Stimulated activated naive CD4-positive, alpha-beta T cell (primary cell): ENCODE measurements around the gene SUN5.
"Not testable (repeated sequence)": the region's sequence is repeated elsewhere in the genome, so short reads cannot be mapped to it uniquely, and the experiment has no call there.

Source experiments
- DNase-seq, 6 experiments: peaks; one replicate each; lab custom pipeline; 2025; lab: John Stamatoyannopoulos, UW

Gene SUN5, protein sequence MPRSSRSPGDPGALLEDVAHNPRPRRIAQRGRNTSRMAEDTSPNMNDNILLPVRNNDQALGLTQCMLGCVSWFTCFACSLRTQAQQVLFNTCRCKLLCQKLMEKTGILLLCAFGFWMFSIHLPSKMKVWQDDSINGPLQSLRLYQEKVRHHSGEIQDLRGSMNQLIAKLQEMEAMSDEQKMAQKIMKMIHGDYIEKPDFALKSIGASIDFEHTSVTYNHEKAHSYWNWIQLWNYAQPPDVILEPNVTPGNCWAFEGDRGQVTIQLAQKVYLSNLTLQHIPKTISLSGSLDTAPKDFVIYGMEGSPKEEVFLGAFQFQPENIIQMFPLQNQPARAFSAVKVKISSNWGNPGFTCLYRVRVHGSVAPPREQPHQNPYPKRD

GRCh38 chr20:33004141-33004751 lies at the start of gene SUN5:
TSS of gene SUN5 (minus strand) at chr20:33004433. CDS start at chr20:33004340, 93 bp downstream.
- DNase-seq: no peak

DNA sequence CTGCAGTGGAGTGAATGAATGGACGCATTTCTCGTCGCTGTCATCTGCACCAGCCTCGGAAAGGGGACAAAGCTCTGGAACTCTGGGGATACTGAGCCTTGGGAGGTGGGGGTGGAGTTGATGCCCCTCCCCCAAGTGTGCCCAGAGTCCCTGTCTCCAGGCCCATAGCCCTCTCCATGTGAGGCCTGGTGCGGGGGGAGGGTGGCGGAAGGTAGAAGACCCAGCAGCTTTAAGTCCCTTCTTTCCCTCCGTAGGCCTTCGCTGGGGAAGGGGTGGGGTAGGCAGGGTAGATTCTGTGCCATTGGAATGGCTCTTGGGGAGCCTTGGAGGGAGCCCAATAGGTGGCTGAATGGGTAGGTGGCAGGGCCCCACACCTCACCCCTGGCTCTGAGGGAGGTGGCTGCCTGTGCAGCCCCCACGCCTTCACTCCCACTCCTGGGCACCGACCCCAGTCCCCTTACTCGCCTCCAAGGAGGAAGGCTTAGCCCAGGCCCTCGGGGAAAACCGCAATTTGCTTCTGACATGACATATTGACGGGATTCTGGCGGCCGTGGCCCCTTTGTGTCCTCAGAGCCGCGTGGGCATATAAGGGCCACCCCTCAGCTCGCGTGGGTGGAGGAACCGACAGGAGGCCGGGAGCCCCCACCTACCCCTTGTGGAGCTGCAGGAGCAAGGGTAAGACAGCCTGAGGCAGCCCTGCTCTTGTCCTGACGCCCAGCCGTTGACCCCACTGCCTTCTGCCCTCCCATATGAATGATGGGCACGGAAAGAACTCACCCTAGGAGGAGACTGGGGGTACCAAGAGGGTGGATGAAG lies 49.3 kb upstream of the SUN5 start, which contains the start of gene BPIFB3:
TSS of gene BPIFB3 (plus strand) at position 613 of the 816 bp plus-strand sequence. CDS start 1,533 bp downstream, outside the sequence.
- DNase-seq: no peak

- DNase-seq: no peak
Observed at GRCh38 chr20:33051333-33051732, 47.1 kb upstream of the SUN5 start.

DNA sequence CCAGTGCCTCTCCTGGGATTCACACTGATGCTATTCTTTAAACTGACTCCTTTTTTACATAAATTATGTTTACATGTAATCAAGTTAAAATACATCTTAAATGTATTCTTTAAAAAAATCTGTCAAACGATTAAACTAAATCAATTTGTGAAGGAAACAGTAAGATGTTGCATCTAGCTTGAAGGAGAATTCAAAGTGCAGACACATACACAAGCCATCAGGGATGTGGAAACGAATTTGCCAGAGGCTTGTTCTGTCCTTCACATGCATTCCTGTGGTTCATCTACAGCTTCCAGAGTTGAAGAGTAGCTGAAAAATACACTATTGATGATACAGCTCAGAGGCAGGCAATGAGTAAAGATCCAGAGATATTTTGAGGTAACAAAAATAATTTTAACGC lies 42.2 kb upstream of the SUN5 start:
- DNase-seq: no peak

GRCh38 chr20:33045129-33045721 lies 41.0 kb upstream of the SUN5 start:
- not testable (repeated sequence) for DNase-seq

- DNase-seq: no peak
Observed at GRCh38 chr20:33043731-33044181, 39.5 kb upstream of the SUN5 start.

DNA sequence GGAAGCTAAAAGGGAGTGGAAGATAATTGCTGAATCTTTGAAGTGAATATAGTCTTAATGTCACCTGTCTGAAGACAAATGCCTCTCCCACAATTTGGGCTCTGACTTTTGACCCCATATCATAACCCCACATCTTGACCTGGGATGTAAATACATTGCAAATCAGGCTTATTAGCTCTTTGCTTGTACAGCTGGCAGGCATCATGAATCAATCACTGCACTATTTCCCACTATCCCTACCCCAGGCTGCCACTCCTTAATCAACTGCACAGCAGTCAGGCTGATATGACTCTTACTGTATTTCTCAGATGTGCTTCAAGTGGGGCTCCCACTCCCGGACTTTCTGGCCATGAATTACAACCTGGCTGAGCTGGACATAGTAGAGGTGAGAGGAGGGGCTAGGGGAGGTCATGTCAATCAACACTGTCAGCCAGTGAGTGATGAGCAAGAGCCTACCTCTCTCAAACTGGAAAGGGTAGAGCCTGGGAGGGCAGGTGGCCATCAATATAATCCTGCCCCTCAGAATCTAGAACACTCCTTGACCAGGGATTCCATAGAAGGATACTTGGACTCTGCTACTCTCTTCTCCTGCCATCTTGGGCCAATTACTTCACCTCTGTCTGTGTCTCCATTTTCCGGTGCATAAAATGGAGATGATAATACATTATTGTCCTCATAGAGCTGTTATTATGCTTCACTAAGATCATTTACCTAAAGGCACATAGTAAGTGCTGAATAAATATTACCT lies 38.9 kb upstream of the SUN5 start:
- no peak for DNase-seq

GRCh38 chr20:33042430-33042829 lies 38.2 kb upstream of the SUN5 start:
- DNase-seq: no peak

DNA sequence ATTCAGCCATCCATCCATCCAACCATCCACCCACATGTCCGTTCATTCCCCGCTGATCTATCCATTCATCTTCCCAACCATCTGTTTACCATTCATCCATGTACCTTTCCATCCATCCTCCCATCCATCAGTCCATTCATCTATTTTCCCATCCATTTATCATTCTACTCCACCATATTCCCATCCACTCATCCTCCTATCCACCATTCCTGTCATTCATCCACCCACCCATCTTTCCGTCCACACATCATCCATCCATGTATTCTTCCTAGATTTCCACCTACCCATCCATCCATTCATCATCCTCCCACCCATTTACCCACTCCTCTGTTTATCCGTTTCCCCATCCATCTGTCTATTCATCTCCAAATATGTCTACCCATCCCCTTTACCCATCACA lies 34.0 kb upstream of the SUN5 start:
- no peak for DNase-seq

- no peak for DNase-seq
Observed at GRCh38 chr20:33037456-33037855, 33.2 kb upstream of the SUN5 start.

GRCh38 chr20:33034901-33035492 lies 30.8 kb upstream of the SUN5 start:
- no peak for DNase-seq

GRCh38 chr20:33034115-33034514 lies 29.9 kb upstream of the SUN5 start:
- DNase-seq: no peak

DNA sequence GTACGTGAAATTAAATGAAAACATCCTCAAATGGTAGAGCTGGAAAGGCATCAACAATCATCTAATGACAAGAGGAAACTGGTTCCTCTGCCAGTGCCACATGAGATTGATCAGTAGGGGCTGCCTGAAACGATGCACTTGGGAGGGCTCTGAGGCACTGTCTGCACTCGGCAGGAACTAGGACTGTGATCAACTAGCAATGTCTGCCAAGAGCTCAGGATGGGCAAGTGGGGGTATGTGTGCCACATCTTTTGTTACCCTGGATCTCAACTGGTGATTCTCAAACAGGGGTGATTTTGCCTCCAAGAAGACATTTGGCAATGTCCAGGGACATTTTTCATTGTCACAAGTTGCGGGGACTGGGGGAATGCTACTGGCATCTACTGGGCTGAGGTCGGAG lies 29.1 kb upstream of the SUN5 start:
- DNase-seq: no peak

DNA sequence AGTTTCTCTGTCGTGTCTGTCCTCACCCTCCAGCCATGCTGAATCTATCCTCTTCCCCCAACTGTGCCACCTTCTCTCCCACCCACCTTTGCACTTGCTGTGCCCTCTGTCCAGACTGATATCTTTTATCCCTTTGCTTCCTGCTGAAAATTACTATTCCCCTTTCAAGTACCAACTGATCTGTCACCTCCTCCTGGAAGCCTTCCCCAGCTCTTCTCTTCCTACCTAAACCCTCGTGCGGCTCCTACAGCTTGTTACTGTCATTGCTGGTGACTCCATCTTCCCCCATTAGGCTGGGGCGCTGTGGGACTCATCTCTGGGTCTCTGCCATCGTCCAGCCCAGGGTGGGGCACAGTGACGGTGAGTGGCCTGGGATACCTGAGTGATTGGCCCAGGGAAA lies 28.3 kb upstream of the SUN5 start:
- no peak for DNase-seq

GRCh38 chr20:33031531-33031930 lies 27.3 kb upstream of the SUN5 start, which contains the start of gene BPIFB6:
TSS of gene BPIFB6 (plus strand) at chr20:33031648. CDS start at chr20:33031648, 0 bp downstream.
- no peak for DNase-seq

DNA sequence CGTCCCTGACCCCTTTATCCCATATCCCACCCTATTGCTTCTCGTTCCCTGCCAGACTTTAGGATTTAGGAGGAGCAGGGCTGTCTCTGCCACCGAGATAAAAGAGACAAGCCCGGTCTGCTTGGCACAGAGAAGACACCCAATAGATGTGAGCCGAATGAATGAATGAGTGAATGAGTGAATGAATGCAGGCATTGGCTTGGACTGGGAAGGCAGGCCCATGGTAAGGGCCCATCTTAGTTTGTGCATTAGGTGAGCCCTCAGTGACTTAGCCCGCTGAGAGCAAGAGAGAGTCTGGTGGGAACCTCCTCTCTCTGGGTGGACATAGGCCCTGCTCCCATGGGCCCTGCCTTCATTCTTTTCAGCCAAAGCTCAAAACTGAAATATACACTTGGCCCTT lies 26.3 kb upstream of the SUN5 start:
- no peak for DNase-seq

DNA sequence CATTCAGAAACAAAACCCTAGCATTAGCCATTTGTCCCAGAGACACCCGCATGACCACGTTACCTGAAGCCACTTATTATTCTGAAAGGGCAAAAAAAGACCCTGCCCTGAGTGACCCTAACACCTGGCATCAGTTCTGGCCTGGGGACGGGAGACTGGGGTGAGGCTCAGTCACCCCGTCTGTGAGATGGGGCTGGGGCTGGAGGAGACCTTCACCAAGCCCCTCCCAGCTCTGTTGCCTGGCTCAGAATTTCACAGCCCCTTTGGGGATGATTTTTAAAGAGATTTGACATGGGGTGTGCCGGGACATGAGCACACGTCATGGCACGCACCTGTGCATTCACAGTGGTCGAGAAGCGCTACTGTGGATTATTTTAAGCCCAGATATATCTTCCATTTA lies 25.8 kb upstream of the SUN5 start:
- no peak for DNase-seq

DNA sequence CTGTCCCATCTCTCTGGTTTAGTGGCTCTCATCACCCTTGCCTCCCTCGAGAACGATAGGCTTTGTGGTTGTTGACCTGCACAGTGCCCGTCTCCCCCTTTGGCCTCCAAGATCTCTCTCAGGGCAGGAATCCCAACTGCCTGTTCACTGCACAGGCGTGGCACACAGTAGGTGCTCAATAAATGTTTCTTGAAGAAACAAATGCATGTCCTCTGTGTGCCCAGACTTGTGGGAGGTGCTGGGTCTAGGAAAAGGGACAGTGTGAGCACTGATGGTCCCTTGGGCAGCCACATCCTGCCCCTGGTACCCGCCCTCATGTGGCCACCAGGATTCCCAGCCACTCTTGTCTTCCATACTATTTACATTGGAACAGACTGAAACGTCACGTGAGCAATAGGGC lies 24.6 kb upstream of the SUN5 start:
- DNase-seq: no peak

DNA sequence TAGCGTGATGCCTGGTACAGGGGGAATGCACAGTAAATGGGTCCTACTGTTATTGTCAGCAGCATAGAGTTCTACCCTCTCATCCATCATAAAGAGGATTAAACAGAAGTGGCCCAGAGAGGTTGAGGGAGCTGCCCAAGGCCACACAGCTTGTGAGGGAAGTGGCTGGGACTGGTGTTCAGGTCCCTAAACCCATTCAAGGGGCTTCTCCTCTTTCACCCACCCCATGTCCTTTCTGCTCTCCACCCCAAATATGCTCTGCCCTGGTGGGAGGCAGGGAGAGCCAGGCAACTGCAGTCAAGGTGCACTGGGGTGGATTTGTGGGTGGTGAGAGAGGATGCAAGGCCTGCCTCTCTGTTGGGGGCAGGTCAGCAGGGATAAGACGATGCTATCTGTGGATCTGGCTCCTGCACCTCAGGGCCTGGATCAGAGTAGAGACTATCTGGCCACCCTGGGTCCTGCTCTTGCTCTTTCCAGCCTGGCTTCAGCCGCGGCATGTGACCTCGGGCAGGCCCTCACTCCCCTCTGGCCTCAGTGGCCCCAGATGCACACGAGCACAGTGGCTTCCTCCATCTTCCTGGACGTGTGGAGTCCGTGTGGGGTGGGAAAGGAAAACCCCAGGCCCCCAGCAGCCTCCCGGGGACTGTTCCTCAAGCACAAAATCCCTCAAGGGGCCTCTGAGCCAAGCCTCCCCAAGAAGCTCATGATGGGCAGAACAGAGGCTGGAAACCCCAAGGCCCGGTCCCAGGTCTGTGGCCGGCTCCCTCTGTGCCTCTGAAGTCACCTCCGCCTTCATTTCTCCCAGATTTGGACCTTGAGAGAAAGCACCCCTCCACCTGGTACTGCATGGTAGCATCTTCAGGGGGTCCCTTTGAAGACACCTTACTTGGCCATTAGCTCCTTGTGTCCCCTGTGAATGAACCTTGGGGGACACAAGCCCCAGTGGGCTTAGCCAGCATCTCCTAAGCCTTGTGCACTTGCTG lies 23.8 kb upstream of the SUN5 start:
- no peak for DNase-seq
